Heart right ventricle (tissue), 16 donors: Measurements from ENCODE around the gene SMAP1. TPM values are rescaled to one million over a fixed set of nuclear protein-coding genes. Genes with fewer than 3 reads are reported as not detected.

Source experiments
- ATAC-seq, 8 donors: fragments of 200-7000 bp; cut with Tn5 transposase; one replicate each; pipeline ENCODE4 v1.9.1; 2020; ENCODE audit warnings: mild to moderate bottlenecking in 8 of 8, moderate library complexity in 8 of 8, moderate number of reproducible peaks in 1 of 8
- DNase-seq, 2 donors: peaks; one replicate each; pipeline ENCODE4 v3.0.0-alpha.2; 2020
- H3K27ac ChIP-seq, 10 donors: fragments of 200-600 bp; sonication (generic) in 2 of 10; one replicate each; pipeline versions ENCODE4 v1.5.0 to v1.8.0; 2020 to 2022; ENCODE audit warnings: mild to moderate bottlenecking in 3 of 10
- H3K27me3 ChIP-seq, 7 donors: fragments of 200-600 bp; one replicate each; pipeline ENCODE4 v1.8.0; 2021 to 2022; ENCODE audit warnings: mild to moderate bottlenecking in 2 of 7
- H3K36me3 ChIP-seq, 9 donors: fragments of 200-600 bp; sonication (generic) in 1 of 9; one replicate each; pipeline versions ENCODE4 v1.5.0 to v1.8.0; 2020 to 2022; ENCODE audit warnings: mild to moderate bottlenecking in 2 of 9
- H3K4me1 ChIP-seq, 9 donors: fragments of 200-600 bp; sonication (generic) in 1 of 9; one replicate each; pipeline versions ENCODE4 v1.5.0 to v1.8.0; 2020 to 2022; ENCODE audit warnings: mild to moderate bottlenecking in 4 of 9
- H3K4me3 ChIP-seq, 10 donors: fragments of 200-600 bp; sonication (generic) in 2 of 10; one replicate each; pipeline versions ENCODE4 v1.5.0 to v1.8.0; 2020 to 2022; ENCODE audit warnings: mild to moderate bottlenecking in 7 of 10, moderate library complexity in 2 of 10
- H3K9me3 ChIP-seq, 11 donors: fragments of 200-600 bp in 10 of 11; sonication (generic) in 2 of 11; one replicate each; pipeline versions ENCODE4 v1.5.0 to v1.8.0; 2013 to 2022; ENCODE audit warnings: mild to moderate bottlenecking in 2 of 11, control low read depth in 1 of 11, moderate library complexity in 1 of 11
- WGBS, 2 donors: extraction: QIAGEN DNeasy Blood & Tissue Kit; methylation state at CpG; one replicate each; pipeline ENCODE4 v1.1.7; 2013; ENCODE audit warnings: inconsistent platforms in 1 of 2; 5-methylcytosine and 5-hydroxymethylcytosine counted together
- intact Hi-C, 10 donors: fragments of 100-400 bp; cut with DNase I; formaldehyde crosslinking; loops; one replicate each; pipeline versions ENCODE4 v1.11.1 to v1.14.2; 2022
- polyA plus RNA-seq, 2 donors: library from polyadenylated mRNA; stranded (reverse); fragments of 200-250 nt; gene quantifications; one replicate each; pipeline ENCODE4 v1.2.3, GENCODE V29; 2013
- total RNA-seq, 10 donors: library from RNA; stranded (reverse); fragmentation: NEBNext Ultra II Directional in 3 of 10; extraction: Animal tissue kit (Norgen Biotek cat#: 25700) in 3 of 10; gene quantifications; one replicate each; pipeline versions ENCODE4 v1.2.1 to v1.2.4, GENCODE V29; 2021 to 2023
- TF ChIP-seq, protein P1 (sequence below), 9 donors: fragments of 200-600 bp; sonication (generic) in 2 of 9; IDR thresholded peaks; one replicate each; pipeline versions ENCODE4 v1.5.0 to v1.8.0; 2021 to 2022; ENCODE audit warnings: antibody characterized with exemption in 9 of 9, mild to moderate bottlenecking in 5 of 9, moderate library complexity in 1 of 9
- donor health status: Arrhythmogenic right ventricular cardiomyopathy.
- donor health status: ischemic (EF 13 %, LVEDD 7.1; RV severe dilation, severe dysfunction).
- donor health status: healthy with polysubstance abuse.
- donor health status: DM: no; HTN: yes; CAD: no.
- donor health status: DM: no; HTN: no; CAD: no.
- donor health status: ischemic (EF 25% LVEDD 6.9; RV normal size, moderate dysfunction).
- donor health status: ischemic (EF 25% LVEDD 5.7; RV mildly dilated, moderate dysfunction).
- donor health status: healthy.
- donor health status: DM: yes; HTN: yes; CAD: no.
- donor health status: Ischemic cardiomyopathy.
- donor health status: ischemic (EF 35%, LVEDD 5.7; RV mildly dilated, moderate dysfunction).
- donor health status: nonischemic (EF 11% LVEDD 7.7; RV severe dilation, severe dysfunction).
- donor health status: DM: yes; HTN: yes; CAD: no.
- donor health status: PGD.
- donor health status: ischemic (EF 29% LVEDD 5.4; RV normal size, mild dysfunction).
- donor health status: nonischemic (EF 23%, LVEDD 6.1; RV moderate dilation, normal function).

Gene SMAP1
- total and polyA plus RNA-seq, 12 donors, result 12.8 to 36.3 (median 30.3) TPM

DNA sequence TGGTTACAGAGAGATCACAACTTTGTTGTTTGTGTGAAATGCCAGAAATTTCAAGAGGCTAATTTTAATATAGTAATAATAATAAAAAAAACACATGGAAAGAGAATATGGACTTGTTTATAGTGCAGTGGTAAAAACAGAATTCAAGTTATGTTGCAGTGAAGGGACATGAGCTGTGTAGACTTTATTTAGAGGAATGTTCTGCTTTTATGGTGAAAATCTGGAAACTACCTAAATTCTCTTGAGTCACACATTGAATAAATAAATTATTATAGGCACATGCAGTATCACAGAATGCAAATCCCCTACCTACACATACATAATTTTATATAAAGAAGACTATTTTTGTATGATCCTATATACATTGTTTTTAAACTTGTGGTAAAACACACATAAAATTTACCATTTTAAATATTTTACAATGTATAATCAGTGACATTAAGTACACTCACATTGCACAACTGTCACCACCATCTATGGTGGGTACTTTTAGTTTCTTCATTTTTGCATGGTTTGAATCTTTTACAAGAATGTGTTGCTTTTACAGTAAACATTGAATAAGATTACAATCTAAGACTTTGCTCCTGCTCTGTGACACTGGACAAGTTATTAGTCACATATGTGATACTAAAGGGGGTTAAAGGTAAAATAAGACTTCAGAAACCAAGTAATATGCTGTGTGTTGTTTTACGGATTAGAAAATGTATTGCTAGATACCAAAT is 181.8 kb downstream of the SMAP1 start:
- TF ChIP-seq, protein P1, sequence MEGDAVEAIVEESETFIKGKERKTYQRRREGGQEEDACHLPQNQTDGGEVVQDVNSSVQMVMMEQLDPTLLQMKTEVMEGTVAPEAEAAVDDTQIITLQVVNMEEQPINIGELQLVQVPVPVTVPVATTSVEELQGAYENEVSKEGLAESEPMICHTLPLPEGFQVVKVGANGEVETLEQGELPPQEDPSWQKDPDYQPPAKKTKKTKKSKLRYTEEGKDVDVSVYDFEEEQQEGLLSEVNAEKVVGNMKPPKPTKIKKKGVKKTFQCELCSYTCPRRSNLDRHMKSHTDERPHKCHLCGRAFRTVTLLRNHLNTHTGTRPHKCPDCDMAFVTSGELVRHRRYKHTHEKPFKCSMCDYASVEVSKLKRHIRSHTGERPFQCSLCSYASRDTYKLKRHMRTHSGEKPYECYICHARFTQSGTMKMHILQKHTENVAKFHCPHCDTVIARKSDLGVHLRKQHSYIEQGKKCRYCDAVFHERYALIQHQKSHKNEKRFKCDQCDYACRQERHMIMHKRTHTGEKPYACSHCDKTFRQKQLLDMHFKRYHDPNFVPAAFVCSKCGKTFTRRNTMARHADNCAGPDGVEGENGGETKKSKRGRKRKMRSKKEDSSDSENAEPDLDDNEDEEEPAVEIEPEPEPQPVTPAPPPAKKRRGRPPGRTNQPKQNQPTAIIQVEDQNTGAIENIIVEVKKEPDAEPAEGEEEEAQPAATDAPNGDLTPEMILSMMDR (IDR thresholded peaks at IDR 0.05), result no peak
- no peak overlapping the region for H3K4me3 ChIP-seq
- peaks cover 0 to 24% (median 7%) of the 10 kb centered on the region in 9 donors for H3K36me3 ChIP-seq
- H3K4me1 ChIP-seq, result no peaks in the 10 kb centered on the region
- intact Hi-C loops, result loop anchor here in 1 of 10 donors (5.0 kb wide), 1 partner anchor 37 kb away; no protein-coding TSS in a partner anchor
- no peak overlapping the region for H3K27ac ChIP-seq
- H3K27me3 ChIP-seq, result no peaks in the 10 kb centered on the region
- WGBS, 2 donors, result 95 to 98% methylated on average over 1 of the region's 1 CpG
- H3K9me3 ChIP-seq, result no peaks in the 10 kb centered on the region
- no peak for DNase-seq
- ATAC-seq, result no peak

DNA sequence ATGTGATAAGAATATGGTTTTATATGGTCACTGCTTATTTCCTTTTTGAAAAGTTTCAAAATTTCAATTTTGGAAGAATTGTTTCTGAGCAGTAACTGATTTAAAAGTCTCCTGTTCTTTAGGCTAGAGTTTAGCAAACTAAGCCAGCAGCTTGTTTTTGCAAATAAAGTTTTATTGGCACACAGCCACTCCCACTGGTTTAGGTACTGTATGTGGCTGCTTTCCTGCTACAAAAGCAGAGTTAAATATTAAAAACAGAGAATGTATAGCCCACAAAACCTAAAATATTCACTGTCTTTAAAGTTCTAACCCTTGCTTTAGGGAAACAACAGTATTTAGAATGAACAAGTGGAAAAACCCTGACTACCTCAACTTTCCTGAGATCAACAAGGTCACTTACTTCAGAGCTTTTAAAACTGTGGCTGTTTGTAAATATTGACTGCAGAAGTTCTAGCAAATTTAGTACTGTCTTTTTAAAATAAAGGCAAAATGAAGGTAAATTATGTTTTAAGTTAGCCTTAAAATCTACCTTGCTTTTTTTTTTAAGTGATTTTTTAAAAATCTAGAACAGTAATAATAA is 185.1 kb downstream of the SMAP1 start:
- no peak for ATAC-seq
- TF ChIP-seq, protein P1 (IDR thresholded peaks at IDR 0.05), result no peak
- no peak overlapping the region for H3K4me3 ChIP-seq

DNA sequence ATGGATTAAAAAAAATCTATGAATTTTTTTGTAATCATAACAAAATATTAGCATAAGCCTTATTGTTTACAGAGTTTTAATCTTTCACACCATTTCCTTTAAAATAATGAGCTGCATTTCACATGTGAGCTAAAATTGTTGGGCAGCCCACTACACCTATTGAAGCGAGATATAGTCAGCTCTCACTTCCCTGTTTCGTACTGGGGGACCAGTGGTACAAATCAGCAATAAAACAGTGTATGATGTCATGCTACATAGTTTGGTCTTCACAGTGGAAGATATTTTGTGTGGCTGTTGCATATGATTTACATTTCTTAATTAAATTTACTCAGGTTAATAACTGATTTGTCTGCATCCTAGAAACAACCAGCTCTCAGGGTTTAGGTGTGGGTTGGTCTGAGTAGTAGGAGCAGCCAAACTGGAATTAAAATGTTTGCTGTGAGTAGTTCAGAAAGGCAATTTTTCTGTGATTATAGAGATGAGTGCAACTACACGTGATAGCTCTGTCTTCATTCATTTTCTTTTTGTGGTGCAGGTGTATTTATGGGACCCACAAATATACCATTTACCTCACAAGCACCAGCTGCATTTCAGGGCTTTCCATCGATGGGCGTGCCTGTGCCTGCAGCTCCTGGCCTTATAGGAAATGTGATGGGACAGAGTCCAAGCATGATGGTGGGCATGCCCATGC is 189.8 kb downstream of the SMAP1 start:
- DNase-seq (no peak), ATAC-seq (no peak)
- intact Hi-C loops, result no loop called here
- no peak overlapping the region for H3K27ac ChIP-seq
- TF ChIP-seq, protein P1 (IDR thresholded peaks at IDR 0.05), result no peak
- 95% methylated on average over 5 of the region's 5 CpGs for whole genome bisulfite sequencing, 2 donors
- H3K36me3 ChIP-seq, result peaks cover 0 to 69% (median 14%) of the 10 kb centered on the region in 9 donors
- H3K9me3 ChIP-seq, result no peaks in the 10 kb centered on the region
- no peaks in the 10 kb centered on the region for H3K27me3 ChIP-seq
- H3K4me1 ChIP-seq, result no peaks in the 10 kb centered on the region
- no peak overlapping the region for H3K4me3 ChIP-seq

More for the DNA sequence above, 185.1 kb downstream of the SMAP1 start:
- H3K4me1 ChIP-seq, result no peaks in the 10 kb centered on the region
- H3K9me3 ChIP-seq, result no peaks in the 10 kb centered on the region
- intact Hi-C loops, result no loop called here
- DNase-seq, result no peak
- H3K27ac ChIP-seq, result no peak overlapping the region
- H3K27me3 ChIP-seq, result no peaks in the 10 kb centered on the region
- H3K36me3 ChIP-seq, result peaks cover 0 to 34% (median 7%) of the 10 kb centered on the region in 9 donors

DNA sequence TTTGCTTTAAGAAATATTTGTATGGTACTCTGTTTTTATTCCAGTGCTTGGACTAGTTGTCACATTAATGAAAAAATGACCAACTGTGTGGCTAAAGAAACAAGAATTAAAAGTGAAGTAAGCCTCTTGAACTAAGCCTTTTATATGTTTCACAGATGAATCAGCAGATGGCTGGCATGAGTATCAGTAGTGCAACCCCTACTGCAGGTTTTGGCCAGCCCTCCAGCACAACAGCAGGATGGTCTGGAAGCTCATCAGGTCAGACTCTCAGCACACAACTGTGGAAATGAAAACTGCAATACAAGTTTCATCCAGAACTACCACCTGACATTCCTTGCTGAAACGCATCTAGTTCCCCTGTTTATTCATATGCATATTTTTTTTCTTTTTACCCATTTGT is 192.4 kb downstream of the SMAP1 start:
- no peaks in the 10 kb centered on the region for H3K27me3 ChIP-seq
- intact Hi-C loops, result no loop called here
- ATAC-seq (no peak), DNase-seq (no peak)
- H3K27ac ChIP-seq, result no peak overlapping the region
- H3K4me3 ChIP-seq, result no peak overlapping the region
- H3K36me3 ChIP-seq, result peaks cover 0 to 54% (median 14%) of the 10 kb centered on the region in 9 donors
- TF ChIP-seq, protein P1 (IDR thresholded peaks at IDR 0.05), result no peak
- 92 to 94% methylated on average over 1 of the region's 1 CpG for WGBS, 2 donors
- H3K9me3 ChIP-seq, result no peaks in the 10 kb centered on the region
- peaks cover 0 to 9% (median 0%) of the 10 kb centered on the region in 9 donors for H3K4me1 ChIP-seq
